VCaP (cell line): ENCODE results near the gene PRR15.

Experiments
- H3K27ac ChIP-seq: fragments of 450-650 bp; 2 replicates; pipeline ENCODE4 v1.5.1; 2017
- TF ChIP-seq, protein P1 (sequence below): fragments of 450-650 bp; conservative IDR thresholded peaks from 2 replicates; pipeline ENCODE4 v1.5.1; 2017; ENCODE audit warnings: mild to moderate bottlenecking, moderate library complexity

Gene PRR15

GRCh38 chr7:29569648-29570047 lies 6.0 kb downstream of the PRR15 start:
- H3K27ac ChIP-seq = no peak overlapping the region

DNA sequence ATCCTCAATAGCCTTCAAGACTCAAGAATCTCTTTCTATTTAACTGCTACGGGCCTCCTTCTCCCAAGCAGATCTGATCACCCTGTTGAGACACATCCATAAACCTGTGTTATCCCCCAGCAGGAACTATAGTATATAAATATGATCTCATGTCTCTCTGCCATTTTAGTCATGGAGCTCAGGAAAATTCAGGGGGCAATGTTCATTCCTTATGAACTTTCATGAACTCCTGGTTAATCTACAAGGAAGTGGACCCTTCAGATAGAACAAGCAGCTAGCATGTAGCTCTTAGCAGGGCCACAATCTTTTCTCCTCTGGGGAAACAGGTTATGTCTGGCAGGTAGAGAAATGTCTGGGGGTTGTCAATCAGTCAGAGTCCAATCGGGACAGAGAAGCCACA lies 8.9 kb downstream of the PRR15 start:
- no peak overlapping the region for H3K27ac ChIP-seq
- TF ChIP-seq, protein P1, sequence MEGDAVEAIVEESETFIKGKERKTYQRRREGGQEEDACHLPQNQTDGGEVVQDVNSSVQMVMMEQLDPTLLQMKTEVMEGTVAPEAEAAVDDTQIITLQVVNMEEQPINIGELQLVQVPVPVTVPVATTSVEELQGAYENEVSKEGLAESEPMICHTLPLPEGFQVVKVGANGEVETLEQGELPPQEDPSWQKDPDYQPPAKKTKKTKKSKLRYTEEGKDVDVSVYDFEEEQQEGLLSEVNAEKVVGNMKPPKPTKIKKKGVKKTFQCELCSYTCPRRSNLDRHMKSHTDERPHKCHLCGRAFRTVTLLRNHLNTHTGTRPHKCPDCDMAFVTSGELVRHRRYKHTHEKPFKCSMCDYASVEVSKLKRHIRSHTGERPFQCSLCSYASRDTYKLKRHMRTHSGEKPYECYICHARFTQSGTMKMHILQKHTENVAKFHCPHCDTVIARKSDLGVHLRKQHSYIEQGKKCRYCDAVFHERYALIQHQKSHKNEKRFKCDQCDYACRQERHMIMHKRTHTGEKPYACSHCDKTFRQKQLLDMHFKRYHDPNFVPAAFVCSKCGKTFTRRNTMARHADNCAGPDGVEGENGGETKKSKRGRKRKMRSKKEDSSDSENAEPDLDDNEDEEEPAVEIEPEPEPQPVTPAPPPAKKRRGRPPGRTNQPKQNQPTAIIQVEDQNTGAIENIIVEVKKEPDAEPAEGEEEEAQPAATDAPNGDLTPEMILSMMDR = no peak

More at GRCh38 chr7:29569648-29570047, 6.0 kb downstream of the PRR15 start:
- TF ChIP-seq, protein P1 = no peak

DNA sequence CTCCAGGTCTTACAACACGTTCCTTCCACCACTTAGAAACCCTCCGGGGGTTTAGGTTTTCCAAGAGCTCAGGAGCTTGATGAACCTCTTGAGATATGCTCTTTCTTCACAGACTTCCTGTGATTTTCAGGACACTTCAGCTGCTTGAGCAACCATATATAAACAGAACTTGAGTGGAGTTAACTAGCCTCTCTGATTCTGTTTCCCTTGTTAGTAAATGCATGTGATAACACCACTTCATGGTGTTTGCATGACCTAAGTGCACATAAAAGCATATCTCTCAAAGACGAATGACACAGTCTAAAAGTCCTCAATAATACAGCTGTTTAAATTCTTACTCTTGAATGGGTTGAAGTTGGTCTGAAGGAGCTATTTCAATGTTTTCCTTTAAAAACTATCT lies 9.9 kb downstream of the PRR15 start:
- H3K27ac ChIP-seq = no peak overlapping the region
- TF ChIP-seq, protein P1 = no peak

- no peak overlapping the region for H3K27ac ChIP-seq
- TF ChIP-seq, protein P1 = no peak
These were observed 11.0 kb downstream of the PRR15 start for GRCh38 chr7:29574659-29575058.

- TF ChIP-seq, protein P1 = no peak
- peak overlapping the region; percentile 24; the same call in 1 of the 2 replicates for H3K27ac ChIP-seq
These were observed 23.7 kb downstream of the PRR15 start for GRCh38 chr7:29587195-29587808.

DNA sequence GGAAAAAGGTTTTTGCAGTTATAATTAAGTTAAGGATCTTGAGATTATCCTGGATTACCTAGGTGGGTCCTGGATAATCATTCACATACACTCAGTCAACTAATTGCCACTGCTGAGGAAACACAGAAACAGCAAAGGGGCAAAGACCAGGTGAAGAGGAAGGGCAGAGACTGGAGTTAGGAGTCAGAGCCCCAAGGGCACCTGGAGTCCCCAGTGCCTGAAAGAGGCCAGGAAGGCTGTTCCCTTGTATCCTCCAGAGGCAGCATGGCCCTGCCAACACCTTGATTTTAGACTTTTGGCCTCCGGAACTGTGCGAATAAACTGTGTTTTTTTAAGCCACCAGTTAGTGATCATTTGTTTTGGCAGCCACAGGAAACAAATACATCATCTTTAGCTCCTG lies 24.6 kb downstream of the PRR15 start:
- no peak overlapping the region for H3K27ac ChIP-seq

DNA sequence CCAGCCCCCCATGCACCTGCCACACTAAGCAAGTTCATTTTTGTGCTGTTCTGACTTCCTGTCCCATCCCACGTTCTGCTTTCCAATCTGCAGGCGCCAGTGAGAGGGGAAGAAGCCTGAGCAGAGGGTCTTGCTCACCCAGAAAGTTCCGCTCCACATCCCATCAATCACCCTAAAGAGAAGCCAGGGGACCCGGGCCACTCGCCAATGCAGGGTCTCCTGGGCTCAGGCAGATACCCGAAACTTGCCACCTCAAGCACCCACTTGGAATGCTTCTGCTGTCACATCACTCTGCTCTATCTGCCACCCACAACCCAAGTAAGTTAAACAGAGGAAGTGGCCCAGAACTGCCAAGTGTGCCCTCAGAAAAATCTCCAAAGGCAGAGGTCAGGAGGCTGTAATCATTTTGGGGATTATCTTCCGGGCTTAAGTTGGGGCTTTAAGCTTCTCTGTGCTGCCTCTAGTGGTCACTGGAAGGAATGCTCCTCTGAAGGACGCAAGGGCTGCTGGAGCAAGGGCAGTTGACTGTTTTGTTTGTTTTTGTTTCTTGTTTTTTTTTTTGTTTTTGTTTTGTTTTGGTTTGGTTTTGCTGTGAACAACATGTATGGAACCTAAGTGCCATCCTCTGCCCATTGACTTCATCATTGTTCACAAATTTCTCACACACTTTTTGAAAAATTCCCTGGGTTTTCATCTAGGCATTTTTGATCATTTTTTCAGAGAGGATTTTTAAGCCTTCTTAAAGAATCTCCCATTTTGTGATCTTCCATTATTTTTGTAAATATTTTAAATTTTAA lies 25.5 kb downstream of the PRR15 start:
- no peak overlapping the region for H3K27ac ChIP-seq
- TF ChIP-seq, protein P1 = peak; percentile 71

More for the DNA sequence above, 24.6 kb downstream of the PRR15 start:
- TF ChIP-seq, protein P1 = no peak
